Vagina (tissue), 2 donors: ENCODE data around the gene RPL32.

Source experiments
- POLR2A ChIP-seq, 2 donors: fragments of 450-650 bp; IDR thresholded peaks; one replicate each; pipeline ENCODE4 v1.6.1; 2017; ENCODE audit warnings: antibody characterized with exemption in 2 of 2, mild to moderate bottlenecking in 2 of 2, moderate library complexity in 2 of 2
- TF ChIP-seq, protein P1 (sequence below), 3 experiments: fragments of 450-650 bp in 2 of 3; fragments of 200-600 bp in 1 of 3; sonication (generic) in 1 of 3; IDR thresholded peaks; one replicate each; pipeline ENCODE4 v1.5.1; 2017 to 2019; ENCODE audit warnings: antibody characterized with exemption in 3 of 3, mild to moderate bottlenecking in 2 of 3, moderate library complexity in 2 of 3

- TF ChIP-seq, protein P1, sequence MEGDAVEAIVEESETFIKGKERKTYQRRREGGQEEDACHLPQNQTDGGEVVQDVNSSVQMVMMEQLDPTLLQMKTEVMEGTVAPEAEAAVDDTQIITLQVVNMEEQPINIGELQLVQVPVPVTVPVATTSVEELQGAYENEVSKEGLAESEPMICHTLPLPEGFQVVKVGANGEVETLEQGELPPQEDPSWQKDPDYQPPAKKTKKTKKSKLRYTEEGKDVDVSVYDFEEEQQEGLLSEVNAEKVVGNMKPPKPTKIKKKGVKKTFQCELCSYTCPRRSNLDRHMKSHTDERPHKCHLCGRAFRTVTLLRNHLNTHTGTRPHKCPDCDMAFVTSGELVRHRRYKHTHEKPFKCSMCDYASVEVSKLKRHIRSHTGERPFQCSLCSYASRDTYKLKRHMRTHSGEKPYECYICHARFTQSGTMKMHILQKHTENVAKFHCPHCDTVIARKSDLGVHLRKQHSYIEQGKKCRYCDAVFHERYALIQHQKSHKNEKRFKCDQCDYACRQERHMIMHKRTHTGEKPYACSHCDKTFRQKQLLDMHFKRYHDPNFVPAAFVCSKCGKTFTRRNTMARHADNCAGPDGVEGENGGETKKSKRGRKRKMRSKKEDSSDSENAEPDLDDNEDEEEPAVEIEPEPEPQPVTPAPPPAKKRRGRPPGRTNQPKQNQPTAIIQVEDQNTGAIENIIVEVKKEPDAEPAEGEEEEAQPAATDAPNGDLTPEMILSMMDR (IDR thresholded peaks at IDR 0.05) = no peak
- TF ChIP-seq POLR2A (IDR thresholded peaks at IDR 0.05) = no peak
These were observed 4.4 kb upstream of the RPL32 start for GRCh38 chr3:12845811-12846210.
